GM18508 (cell line): ENCODE measurements around the gene MPRIP.
"Not testable (repeated sequence)": the region's sequence is repeated elsewhere in the genome, so short reads cannot be mapped to it uniquely, and the experiment has no call there.

Experiments used
- ATAC-seq: cut with Tn5 transposase; IDR thresholded peaks from one replicate; pipeline ENCODE4 v1.9.1; 2021; ENCODE audit warnings: moderate number of reproducible peaks; ENCODE audit not compliant: insufficient read depth, unreplicated experiment

Gene MPRIP

DNA sequence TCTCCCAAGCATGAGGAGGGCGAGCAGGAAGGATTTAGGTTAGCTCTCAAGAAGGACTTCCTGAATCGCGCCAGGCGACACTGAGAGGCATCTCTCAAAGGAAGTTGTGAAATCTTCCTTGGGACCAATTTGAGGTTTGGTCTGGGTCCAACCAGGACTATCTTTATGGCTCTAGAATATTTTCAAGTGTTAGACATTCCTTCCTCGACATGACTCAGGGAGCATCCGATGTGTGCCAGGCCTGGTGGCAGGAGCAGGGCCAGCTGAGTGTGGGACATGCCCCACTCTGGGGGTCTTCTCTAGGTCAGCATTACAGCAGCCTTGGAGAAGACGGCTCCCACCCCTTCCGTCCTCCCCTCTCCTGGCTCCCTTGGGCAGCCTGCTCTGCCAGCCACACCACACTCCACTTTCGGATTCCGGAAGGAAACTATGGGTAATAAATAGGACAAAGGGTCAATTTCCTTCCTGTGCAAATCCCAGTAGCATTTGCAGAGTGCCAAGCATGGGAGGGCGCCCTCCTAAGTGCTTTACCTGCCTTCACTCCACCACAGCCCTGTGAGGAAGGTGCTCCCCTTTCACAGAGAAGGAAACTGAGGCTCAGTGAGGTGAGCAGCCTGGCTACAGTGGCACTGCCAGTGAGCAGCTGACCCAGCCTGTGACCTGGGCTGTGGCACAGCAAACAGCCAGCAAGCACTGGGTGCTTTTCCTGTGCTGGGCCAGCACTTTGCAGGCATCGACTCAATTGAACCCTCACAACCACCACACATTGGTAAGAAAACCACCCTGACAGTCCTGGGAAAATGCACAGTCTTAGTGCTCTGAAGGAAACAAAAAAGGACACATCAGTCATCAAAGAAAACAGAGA is 31.0 kb upstream of the MPRIP start:
- ATAC-seq = not testable (repeated sequence)

- not testable (repeated sequence) for ATAC-seq
Measured at GRCh38 chr17:17013828-17014747, 28.2 kb upstream of the MPRIP start.

- not testable (repeated sequence) for ATAC-seq
Measured at GRCh38 chr17:17014748-17015124, 27.5 kb upstream of the MPRIP start.

DNA sequence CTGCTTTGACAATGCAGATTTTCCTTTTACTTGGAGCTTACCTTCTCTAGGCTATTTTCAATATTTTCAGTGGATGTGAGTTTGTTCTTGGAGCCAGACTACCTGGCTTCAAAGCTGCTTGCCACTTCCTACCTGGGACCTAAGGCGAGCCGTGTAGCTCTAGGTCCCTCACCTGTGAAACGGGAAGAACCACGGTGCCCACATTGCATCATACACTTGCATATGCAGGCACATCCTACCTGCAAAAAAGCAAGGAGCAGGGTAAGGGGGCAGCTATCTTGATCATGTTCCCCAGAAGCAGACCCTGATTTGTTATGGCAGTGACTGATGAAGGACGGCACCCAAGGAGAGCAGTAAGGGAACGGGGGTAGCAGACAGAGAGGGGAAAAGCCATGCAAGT is 27.0 kb upstream of the MPRIP start:
- no peak for ATAC-seq

DNA sequence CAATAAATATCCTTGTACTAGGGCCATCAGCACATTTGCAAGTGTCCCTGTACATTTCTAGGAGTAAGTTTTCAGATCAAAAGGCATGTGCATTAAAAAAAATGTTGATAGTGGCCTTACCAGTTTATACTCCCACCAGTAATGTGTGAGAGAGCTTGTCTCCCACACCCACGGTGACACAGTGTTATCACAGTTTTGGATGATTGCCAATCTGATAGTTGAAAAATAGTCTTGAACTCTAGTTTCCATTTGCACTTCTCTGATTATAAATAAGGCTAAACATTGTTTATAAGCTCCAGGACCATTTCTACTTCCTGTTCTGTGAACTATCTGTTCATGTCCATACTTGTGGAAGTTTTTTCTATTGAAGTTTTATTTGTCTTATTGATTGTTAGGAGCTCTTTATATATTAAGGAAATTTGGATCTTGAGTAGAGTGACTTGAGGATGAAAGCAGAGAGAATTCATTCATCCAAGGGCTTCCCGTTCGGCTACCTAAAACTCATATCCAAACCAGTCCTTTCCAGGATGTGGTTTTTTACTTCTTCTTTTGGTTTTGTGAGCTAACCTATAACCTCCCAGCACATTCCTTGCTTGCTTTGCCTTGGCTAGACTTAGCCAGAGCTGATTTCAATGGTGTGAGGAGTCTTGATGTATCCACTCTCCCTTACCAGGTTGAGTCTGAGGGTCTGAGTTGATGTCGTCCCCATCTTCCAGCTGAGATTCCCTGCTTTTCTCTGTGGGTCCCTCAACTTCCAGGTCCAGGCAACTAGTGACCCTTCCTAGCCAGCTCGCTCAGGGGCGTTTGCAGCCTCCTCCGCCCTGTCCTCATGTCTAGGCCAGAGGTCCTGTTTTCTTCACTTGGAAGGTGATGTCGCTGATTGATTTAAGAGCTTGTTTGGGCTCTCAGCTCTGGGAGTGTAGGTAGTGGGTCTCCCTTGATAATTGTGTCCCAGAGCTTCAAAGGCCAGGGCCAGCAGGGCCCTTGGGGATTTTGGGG is 25.8 kb upstream of the MPRIP start:
- ATAC-seq = not testable (repeated sequence)

DNA sequence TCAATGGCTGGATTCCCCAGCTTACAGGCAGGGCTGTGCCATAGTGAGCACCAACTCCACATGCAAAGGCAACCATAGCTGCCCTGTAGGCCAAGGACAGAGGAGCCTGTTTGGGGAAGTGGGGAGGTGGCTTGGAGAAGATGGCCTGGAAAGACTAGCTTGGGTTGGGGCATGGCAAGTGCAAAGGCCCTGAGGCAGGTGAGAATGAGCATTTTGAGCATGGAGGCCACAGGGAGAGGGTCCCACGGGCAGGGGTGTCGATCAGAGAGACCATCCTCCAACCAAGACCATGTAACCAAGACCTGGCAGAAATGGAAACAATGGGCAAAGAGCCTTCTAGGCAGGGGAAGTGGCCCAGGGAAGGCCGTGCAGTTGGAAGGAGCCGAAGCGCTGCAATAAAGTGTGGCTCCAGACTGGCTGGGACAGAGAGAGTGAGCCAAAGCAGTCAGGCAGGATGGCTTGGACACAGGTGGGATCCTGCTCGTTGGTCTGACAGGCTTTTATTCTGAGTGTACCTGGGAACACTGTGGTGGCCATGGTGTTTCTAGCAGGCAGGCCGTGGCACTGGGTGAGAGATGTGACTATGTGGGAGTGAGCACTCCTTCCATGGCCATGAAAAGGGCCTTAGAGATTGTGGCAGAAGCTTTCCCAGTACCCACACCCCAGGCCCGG is 24.8 kb upstream of the MPRIP start:
- no peak for ATAC-seq

- ATAC-seq = no peak
Measured at GRCh38 chr17:17018021-17018441, 24.2 kb upstream of the MPRIP start.

DNA sequence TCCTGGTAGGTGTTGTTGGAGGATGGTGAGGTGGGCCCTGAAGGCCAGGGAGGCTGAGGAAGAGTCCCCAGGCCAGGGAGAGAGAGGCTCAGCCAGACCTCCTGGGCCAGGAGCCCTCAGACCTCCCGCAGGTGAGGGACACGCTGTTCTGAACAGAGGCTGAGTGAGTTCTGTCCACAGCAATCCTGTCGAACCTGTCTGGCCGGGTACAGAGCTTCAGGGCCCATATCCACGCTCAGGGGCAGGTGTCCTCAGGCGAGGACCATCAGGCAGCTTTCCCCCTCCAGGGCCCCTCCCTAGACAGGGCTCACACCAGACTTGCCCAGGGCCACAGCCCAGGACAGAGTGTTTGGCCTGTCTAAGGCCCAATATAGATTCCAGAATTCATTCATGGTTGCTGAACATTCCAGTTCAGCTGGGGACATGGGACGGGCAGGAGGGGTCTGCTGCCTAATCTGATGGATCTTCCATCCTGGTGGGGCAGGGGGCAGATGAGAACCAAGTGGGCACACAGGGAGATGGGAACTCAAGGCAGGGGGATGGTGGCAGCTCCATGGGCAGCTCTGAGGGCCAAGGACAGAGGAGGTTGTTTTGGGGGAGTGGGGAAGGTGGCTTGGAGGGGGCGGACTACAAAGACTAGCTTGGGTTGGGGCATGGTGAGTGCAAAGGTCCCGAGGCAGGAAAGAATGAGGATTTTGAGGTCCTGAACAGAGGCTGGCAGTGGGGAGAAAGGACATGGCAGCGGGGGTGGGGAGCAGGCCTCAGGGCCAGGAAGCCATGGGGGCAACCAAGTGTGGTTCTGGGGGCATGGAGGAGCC is 23.4 kb upstream of the MPRIP start:
- no peak for ATAC-seq

- no peak for ATAC-seq
Measured at GRCh38 chr17:17019430-17019762, 22.9 kb upstream of the MPRIP start.

GRCh38 chr17:17019891-17020456 is 22.3 kb upstream of the MPRIP start:
- ATAC-seq = no peak

- no peak for ATAC-seq
Measured at GRCh38 chr17:17020821-17021193, 21.4 kb upstream of the MPRIP start.

DNA sequence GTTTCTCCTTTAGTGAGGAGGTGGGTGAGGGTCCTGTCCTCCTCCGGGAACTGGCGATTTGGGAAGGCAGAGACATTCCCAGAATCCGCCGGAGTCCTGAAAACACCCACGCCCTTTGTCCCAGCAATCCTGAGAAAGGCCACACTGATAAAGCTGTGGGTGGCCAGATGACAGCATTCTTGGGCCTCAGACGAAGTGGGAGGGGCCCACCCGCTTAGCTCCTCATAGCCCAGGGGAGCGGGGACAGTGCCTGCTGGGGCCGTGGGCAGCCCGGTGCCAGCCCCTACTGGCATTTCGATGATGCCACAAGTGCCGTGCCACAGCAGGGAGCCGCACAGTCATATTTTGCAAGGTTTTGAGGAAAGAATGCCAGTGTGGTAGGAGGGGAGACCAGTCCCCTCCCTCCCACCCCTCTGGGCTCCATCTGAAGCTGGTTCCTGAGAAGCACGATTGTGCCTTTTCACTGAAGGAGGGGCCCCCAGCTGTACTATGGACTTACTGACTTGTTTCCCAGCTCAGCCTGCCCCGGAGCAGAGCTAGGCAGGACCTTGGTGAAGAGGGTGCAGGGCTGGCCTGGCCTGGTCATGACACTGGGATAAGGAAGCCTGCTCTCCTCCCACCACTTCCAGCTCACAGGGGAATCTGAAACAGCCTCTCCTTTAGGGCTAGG is 20.9 kb upstream of the MPRIP start:
- no peak for ATAC-seq

- no peak for ATAC-seq
Measured at GRCh38 chr17:17022011-17022410, 20.2 kb upstream of the MPRIP start.

GRCh38 chr17:17022456-17022855 is 19.8 kb upstream of the MPRIP start:
- no peak for ATAC-seq

DNA sequence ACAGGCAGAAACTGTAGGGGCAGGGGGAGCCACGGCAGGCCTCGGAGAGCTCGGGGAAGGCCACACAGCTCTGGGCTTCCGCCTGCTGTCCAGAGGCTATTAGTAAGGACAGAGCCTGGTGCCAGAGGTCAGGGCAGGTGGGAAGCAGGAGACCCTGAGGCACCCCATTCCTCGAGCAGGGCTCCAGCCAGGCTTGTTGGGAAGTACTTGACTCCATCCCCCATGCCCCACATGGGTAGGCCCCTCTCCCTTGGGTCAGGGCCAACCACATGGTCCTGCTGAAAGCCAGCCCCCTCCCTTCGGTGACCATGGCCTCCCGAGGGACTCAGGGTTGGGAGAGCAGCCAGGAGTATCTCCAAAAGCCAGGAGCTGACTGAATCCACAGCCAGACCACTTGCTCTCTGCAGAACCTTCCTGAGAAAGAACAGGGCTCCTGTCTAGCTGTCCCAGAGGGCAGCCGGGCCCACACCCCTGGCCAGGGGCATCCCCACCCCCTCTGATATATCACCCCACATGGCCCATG is 17.4 kb upstream of the MPRIP start:
- no peak for ATAC-seq

DNA sequence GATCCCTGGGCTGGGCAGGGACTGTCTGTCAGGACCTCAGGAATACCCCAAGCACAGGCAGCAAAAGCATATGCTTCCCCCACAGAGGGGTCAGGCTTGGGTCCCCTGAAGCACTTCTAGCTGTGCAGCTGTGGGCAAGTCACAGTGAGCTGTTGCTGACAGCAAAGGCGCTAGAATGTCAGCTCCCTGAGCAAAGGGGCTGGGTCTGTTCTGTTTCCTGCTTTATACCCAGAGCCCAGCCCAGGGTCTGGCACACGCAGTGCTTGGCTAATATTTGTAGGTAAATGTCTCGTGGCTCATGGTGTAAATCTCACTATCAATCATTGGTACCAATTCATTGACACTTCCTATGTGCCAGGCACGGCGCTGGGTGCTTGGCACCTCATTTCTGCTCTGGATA is 16.6 kb upstream of the MPRIP start:
- ATAC-seq = no peak

GRCh38 chr17:17026163-17026562 is 16.1 kb upstream of the MPRIP start:
- no peak for ATAC-seq
